K562 (cell line): ENCODE results near the gene SGPP1. TPM values are rescaled to one million over a fixed set of nuclear protein-coding genes. Genes with fewer than 3 reads are reported as not detected.

ENCODE experiments used
- ATF3 ChIP-seq, 2 experiments: fragments of 450-650 bp in 1 of 2; sonication (generic) in 1 of 2; formaldehyde crosslinking in 1 of 2; IDR thresholded peaks in 1 of 2; conservative IDR thresholded peaks in 1 of 2; 2 replicates each; pipeline versions ENCODE4 v1.6.1 to v1.8.1; 2016 to 2023; ENCODE audit warnings: mild to moderate bottlenecking in 2 of 2, moderate library complexity in 2 of 2, inconsistent platforms in 1 of 2, missing genetic modification reagents in 1 of 2
- CSDE1 ChIP-seq, 2 experiments: fragments of 450-650 bp; IDR thresholded peaks; 2 replicates each; pipeline ENCODE4 v1.6.1; 2016; ENCODE audit warnings: mild to moderate bottlenecking in 1 of 2
- FOXM1 ChIP-seq, 2 experiments: fragments of 450-650 bp in 1 of 2; sonication (generic) in 1 of 2; formaldehyde crosslinking in 1 of 2; IDR thresholded peaks; 2 replicates each; pipeline versions ENCODE4 v1.6.1 to v1.9.0; 2017 to 2022; ENCODE audit warnings: low read depth in 2 of 2, mild to moderate bottlenecking in 2 of 2, missing genetic modification reagents in 1 of 2, moderate library complexity in 1 of 2
- KLF16 ChIP-seq: IDR thresholded peaks from 2 replicates; pipeline ENCODE4 v1.6.1; 2016; ENCODE audit warnings: antibody characterized with exemption
- NCOA6 ChIP-seq: fragments of 450-650 bp; IDR thresholded peaks from 2 replicates; pipeline ENCODE4 v1.6.1; 2017; ENCODE audit warnings: mild to moderate bottlenecking
- POLR2B ChIP-seq: fragments of 450-650 bp; IDR thresholded peaks from 2 replicates; pipeline ENCODE4 v1.6.1; 2018; ENCODE audit warnings: low read depth; ENCODE audit not compliant: partially characterized antibody
- RBBP5 ChIP-seq: fragments of 200-600 bp; sonication (generic); IDR thresholded peaks from 2 replicates; pipeline ENCODE4 v1.6.1; 2012; ENCODE audit warnings: borderline replicate concordance, mild to moderate bottlenecking, low read length, control low read depth, inconsistent platforms; ENCODE audit not compliant: insufficient read depth, poor library complexity, severe bottlenecking
- TSHZ1 ChIP-seq: fragments of 250-450 bp; sonication (Bioruptor Pico); IDR thresholded peaks from 2 replicates; pipeline ENCODE4 v1.4.0; 2020; ENCODE audit warnings: mild to moderate bottlenecking, moderate library complexity
- ZFX ChIP-seq: sonication (generic); formaldehyde crosslinking; IDR thresholded peaks from 2 replicates; pipeline ENCODE4 v1.8.0; 2022; ENCODE audit warnings: mild to moderate bottlenecking, missing genetic modification reagents, moderate library complexity
- ZNF280A ChIP-seq: fragments of 450-650 bp; IDR thresholded peaks from 2 replicates; pipeline ENCODE4 v1.6.1; 2018; ENCODE audit warnings: mild to moderate bottlenecking, low read depth; ENCODE audit not compliant: partially characterized antibody
- polyA plus RNA-seq, 8 experiments: library from polyadenylated mRNA; depleted of rRNA in 4 of 8; stranded (reverse) in 5 of 8; unstranded in 3 of 8; fragments of >200 nt; fragmentation: Nextera tagmentation in 2 of 8; fragmentation: Illumina TruSeq in 1 of 8; extraction: Ambion mirVana in 2 of 8; extraction: Trizol in 1 of 8; gene quantifications; 2 replicates each; pipeline versions ENCODE4 v1.2.1 to v1.2.3, GENCODE V29; 2011 to 2014; ENCODE audit warnings: inconsistent platforms in 1 of 8, missing spikeins in 1 of 8
- total RNA-seq, 7 experiments: library from RNA; depleted of rRNA in 6 of 7; stranded (reverse); fragments of >200 nt in 6 of 7; fragmentation: Illumina TruSeq in 2 of 7; extraction: Trizol in 2 of 7; gene quantifications; 2 replicates each; pipeline versions ENCODE4 v1.2.1 to v1.2.3, GENCODE V29; 2011 to 2021; ENCODE audit warnings: low replicate concordance in 1 of 7
- TF ChIP-seq, protein P1 (sequence below): fragments of 450-650 bp; IDR thresholded peaks from 2 replicates; pipeline ENCODE4 v1.6.1; 2016; ENCODE audit warnings: borderline replicate concordance
- TF ChIP-seq, protein P2 (sequence below): fragments of 250-450 bp; sonication (Bioruptor Pico); IDR thresholded peaks from 2 replicates; pipeline ENCODE4 v1.8.0; 2021; ENCODE audit warnings: borderline replicate concordance, mild to moderate bottlenecking, moderate library complexity; ENCODE audit not compliant: poor library complexity, severe bottlenecking

SGPP1 gene
- total and polyA plus RNA-seq, 9 of the 15 experiments (the other 6 are each of a cell fraction or from before 2014, with no cell fraction given) = 2.2 to 7.3 (median 5.6) TPM

- TF ChIP-seq, protein P1, sequence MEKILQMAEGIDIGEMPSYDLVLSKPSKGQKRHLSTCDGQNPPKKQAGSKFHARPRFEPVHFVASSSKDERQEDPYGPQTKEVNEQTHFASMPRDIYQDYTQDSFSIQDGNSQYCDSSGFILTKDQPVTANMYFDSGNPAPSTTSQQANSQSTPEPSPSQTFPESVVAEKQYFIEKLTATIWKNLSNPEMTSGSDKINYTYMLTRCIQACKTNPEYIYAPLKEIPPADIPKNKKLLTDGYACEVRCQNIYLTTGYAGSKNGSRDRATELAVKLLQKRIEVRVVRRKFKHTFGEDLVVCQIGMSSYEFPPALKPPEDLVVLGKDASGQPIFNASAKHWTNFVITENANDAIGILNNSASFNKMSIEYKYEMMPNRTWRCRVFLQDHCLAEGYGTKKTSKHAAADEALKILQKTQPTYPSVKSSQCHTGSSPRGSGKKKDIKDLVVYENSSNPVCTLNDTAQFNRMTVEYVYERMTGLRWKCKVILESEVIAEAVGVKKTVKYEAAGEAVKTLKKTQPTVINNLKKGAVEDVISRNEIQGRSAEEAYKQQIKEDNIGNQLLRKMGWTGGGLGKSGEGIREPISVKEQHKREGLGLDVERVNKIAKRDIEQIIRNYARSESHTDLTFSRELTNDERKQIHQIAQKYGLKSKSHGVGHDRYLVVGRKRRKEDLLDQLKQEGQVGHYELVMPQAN = peak; percentile 72; the same call in 1 of the 2 replicates
- TF ChIP-seq CSDE1 (IDR thresholded peaks at IDR 0.05) (no peak), KLF16 (no peak), TSHZ1 (CRISPR knock-in tag) (no peak), RBBP5 (peak; percentile 83), ZNF280A (no peak), FOXM1 (IDR thresholded peaks at IDR 0.05; ENCODE audit: low read depth) (no peak), FOXM1 (CRISPR knock-in tag; IDR thresholded peaks at IDR 0.05; ENCODE audit: low read depth) (0 out of 2 replicates have a peak, but pooled peaks have one; percentile 44), NCOA6 (peak; percentile 69), POLR2B (peak; percentile 78), ZFX (CRISPR knock-in tag) (peak; percentile 76), ATF3 (IDR thresholded peaks at IDR 0.05) (no peak), ATF3 (CRISPR knock-in tag; conservative IDR thresholded peaks at IDR 0.05) (peak; percentile 18; the same call in 1 of the 2 replicates)
- TF ChIP-seq, protein P2, sequence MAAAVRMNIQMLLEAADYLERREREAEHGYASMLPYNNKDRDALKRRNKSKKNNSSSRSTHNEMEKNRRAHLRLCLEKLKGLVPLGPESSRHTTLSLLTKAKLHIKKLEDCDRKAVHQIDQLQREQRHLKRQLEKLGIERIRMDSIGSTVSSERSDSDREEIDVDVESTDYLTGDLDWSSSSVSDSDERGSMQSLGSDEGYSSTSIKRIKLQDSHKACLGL = peak; percentile 26
Measured at GRCh38 chr14:63641473-63642228, 86.2 kb downstream of the SGPP1 start, which contains the start of gene WDR89 (continued).
